GM18499 (cell line): ENCODE data around the gene EFHB.
"Not testable (repeated sequence)": the region's sequence is repeated elsewhere in the genome, so short reads cannot be mapped to it uniquely, and the experiment has no call there.

ENCODE experiments used
- ATAC-seq: cut with Tn5 transposase; IDR thresholded peaks from one replicate; pipeline ENCODE4 v1.9.1; 2021; ENCODE audit warnings: moderate number of reproducible peaks; ENCODE audit not compliant: insufficient read depth, unreplicated experiment

The EFHB gene

DNA sequence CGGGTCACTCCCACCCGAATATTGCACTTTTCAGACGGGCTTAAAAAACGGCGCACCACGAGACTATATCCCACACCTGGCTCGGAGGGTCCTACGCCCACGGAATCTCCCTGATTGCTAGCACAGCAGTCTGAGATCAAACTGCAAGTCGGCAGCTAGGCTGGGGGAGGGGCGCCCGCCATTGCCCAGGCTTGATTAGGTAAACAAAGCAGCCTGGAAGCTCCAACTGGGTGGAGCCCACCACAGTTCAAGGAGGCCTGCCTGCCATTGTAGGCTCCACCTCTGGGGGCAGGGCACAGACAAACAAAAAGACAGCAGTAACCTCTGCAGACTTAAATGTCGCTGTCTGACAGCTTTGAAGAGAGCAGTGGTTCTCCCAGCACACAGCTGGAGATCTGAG, 78.7 kb downstream of the EFHB start:
- ATAC-seq: not testable (repeated sequence)

DNA sequence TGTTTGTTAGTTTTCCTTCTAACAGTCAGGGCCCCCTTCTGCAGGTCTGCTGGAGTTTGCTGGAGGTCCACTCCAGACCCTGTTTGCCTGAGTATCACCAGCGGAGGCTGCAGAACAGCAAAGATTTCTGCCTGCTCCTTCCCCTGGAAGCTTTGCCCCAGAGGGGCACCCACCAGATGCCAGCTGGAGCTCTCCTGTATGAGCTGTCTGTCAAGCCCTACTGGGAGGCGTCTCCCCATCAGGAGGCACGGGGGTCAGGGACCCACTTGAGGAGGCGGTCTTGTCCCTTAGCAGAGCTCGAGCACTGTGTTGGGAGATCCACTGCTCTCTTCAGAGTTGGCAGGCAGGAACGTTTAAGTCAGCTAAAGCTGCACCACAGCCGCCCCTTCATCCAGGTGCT, 87.4 kb downstream of the EFHB start:
- not testable (repeated sequence) for ATAC-seq
